Pancreas (tissue), 10 donors: ENCODE measurements around the gene PRDX6. TPM values are rescaled to one million over a fixed set of nuclear protein-coding genes. Genes with fewer than 3 reads are reported as not detected.
"Not testable (repeated sequence)": the region's sequence is repeated elsewhere in the genome, so short reads cannot be mapped to it uniquely, and the experiment has no call there.

Experiments
- ATAC-seq, 4 donors: fragments of 200-7000 bp; cut with Tn5 transposase; one replicate each; pipeline versions ENCODE4 v1.8.0 to v1.9.1; 2020; ENCODE audit warnings: mild to moderate bottlenecking in 4 of 4, moderate library complexity in 4 of 4
- DNase-seq, 6 donors: peaks; one replicate each; pipeline ENCODE4 v3.0.0-alpha.2; 2020
- FAIRE-seq: peaks from 2 replicates; lab custom pipeline; 2012; peaks lifted over from hg19 to GRCh38; lab: Jason Lieb, UNC
- H3K27ac ChIP-seq, 4 donors: fragments of 200-600 bp; sonication (generic); 1 replicate in 3 of 4; 2 replicates in 1 of 4; pipeline versions ENCODE4 v1.5.0 to v1.8.0; 2020
- H3K27me3 ChIP-seq, 4 donors: fragments of 200-600 bp; one replicate each; pipeline ENCODE4 v1.8.0; 2021
- H3K36me3 ChIP-seq, 3 donors: fragments of 200-600 bp; sonication (generic) in 1 of 3; one replicate each; pipeline versions ENCODE4 v1.5.0 to v1.8.0; 2020 to 2021
- H3K4me1 ChIP-seq, 3 donors: fragments of 200-600 bp; one replicate each; pipeline ENCODE4 v1.8.0; 2021
- H3K4me3 ChIP-seq, 4 donors: fragments of 200-600 bp; sonication (generic) in 2 of 4; one replicate each; pipeline versions ENCODE4 v1.5.0 to v1.8.0; 2020 to 2021
- H3K9me3 ChIP-seq, 4 donors: fragments of 200-600 bp; one replicate each; pipeline ENCODE4 v1.8.0; 2021
- WGBS, 2 donors: extraction: QIAGEN DNeasy Blood & Tissue Kit; methylation state at CpG; one replicate each; pipeline ENCODE4 v1.1.7; 2013; 5-methylcytosine and 5-hydroxymethylcytosine counted together
- intact Hi-C, 3 donors: fragments of 100-400 bp; cut with DNase I; formaldehyde crosslinking; loops; one replicate each; pipeline versions ENCODE4 v1.11.1 to v1.14.2; 2022
- polyA plus RNA-seq, 2 donors: library from polyadenylated mRNA; stranded (reverse); fragments of 200-250 nt; gene quantifications; one replicate each; pipeline ENCODE4 v1.2.3, GENCODE V29; 2013
- total RNA-seq, 6 donors: library from RNA; stranded (reverse); fragmentation: NEBNext Ultra II Directional in 4 of 6; extraction: Animal tissue kit (Norgen Biotek cat#: 25700) in 4 of 6; gene quantifications; one replicate each; pipeline versions ENCODE4 v1.2.1 to v1.2.4, GENCODE V29; 2021 to 2023
- TF ChIP-seq, protein P1 (sequence below), 4 donors: fragments of 200-600 bp; sonication (generic) in 3 of 4; IDR thresholded peaks; one replicate each; pipeline versions ENCODE4 v1.5.0 to v1.8.0; 2021; ENCODE audit warnings: antibody characterized with exemption in 4 of 4
- donor health status: healthy with polysubstance abuse.
- donor health status: DM: no; HTN: no; CAD: no; lungs with moderate emphysema.
- donor health status: DM: no; HTN: no; CAD: no.
- donor health status: control.
- donor health status: control.
- donor health status: Bipolar disorder and iron deficiency.
- donor health status: DM: yes; HTN: yes; CAD: no.
- donor health status: DM: no; HTN: no; CAD: no.
- donor health status: DM: no; HTN: no; CAD: no.
- donor health status: DM: yes; HTN: yes; CAD: no.

The PRDX6 gene
- total and polyA plus RNA-seq, 8 donors: 89.8 to 129 (median 106) TPM

GRCh38 chr1:173508541-173508940 is 31.4 kb downstream of the PRDX6 start:
- ATAC-seq (no peak), DNase-seq (no peak), FAIRE-seq (no peak)
- Histone ChIP-seq H3K27ac (no peak overlapping the region), H3K4me3 (no peak overlapping the region), H3K4me1 (no peaks in the 10 kb centered on the region), H3K36me3 (no peaks in the 10 kb centered on the region), H3K27me3 (no peaks in the 10 kb centered on the region), H3K9me3 (no peaks in the 10 kb centered on the region)
- WGBS, 2 donors: 90 to 91% methylated on average over 2 of the region's 2 CpGs
- intact Hi-C loops: no loop called here
- TF ChIP-seq, protein P1, sequence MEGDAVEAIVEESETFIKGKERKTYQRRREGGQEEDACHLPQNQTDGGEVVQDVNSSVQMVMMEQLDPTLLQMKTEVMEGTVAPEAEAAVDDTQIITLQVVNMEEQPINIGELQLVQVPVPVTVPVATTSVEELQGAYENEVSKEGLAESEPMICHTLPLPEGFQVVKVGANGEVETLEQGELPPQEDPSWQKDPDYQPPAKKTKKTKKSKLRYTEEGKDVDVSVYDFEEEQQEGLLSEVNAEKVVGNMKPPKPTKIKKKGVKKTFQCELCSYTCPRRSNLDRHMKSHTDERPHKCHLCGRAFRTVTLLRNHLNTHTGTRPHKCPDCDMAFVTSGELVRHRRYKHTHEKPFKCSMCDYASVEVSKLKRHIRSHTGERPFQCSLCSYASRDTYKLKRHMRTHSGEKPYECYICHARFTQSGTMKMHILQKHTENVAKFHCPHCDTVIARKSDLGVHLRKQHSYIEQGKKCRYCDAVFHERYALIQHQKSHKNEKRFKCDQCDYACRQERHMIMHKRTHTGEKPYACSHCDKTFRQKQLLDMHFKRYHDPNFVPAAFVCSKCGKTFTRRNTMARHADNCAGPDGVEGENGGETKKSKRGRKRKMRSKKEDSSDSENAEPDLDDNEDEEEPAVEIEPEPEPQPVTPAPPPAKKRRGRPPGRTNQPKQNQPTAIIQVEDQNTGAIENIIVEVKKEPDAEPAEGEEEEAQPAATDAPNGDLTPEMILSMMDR (IDR thresholded peaks at IDR 0.05): no peak

- no peak for ATAC-seq
- intact Hi-C loops: no loop called here
- WGBS, 2 donors: 50 to 52% methylated on average over 1 of the region's 1 CpG
- Histone ChIP-seq H3K4me3 (no peak overlapping the region), H3K36me3 (no peaks in the 10 kb centered on the region), H3K27ac (no peak overlapping the region), H3K4me1 (no peaks in the 10 kb centered on the region), H3K9me3 (no peaks in the 10 kb centered on the region), H3K27me3 (no peaks in the 10 kb centered on the region)
- TF ChIP-seq, protein P1 (IDR thresholded peaks at IDR 0.05): no peak
- no peak for FAIRE-seq
- no peak for DNase-seq
Measured at GRCh38 chr1:173509797-173510196, 32.7 kb downstream of the PRDX6 start.

DNA sequence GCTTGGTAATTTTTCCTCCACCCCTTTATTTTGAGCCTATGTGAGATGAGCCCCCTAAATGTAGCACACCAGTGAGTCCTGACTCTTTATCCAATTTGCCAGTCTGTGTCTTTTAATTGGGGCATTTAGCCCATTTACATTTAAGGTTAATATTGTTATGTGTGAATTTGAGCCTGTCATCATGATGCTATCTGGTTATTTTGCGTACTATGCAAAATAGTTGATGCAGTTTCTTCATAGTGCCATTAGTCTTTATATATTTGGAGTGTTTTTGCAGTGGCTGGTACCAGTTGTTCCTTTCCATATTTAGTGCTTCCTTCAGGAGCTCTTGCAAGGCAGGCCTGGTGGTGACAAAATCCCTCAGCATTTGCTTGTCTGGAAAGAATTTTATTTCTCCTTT is 37.4 kb downstream of the PRDX6 start:
- H3K9me3 ChIP-seq, ATAC-seq, H3K4me3 ChIP-seq, DNase-seq, FAIRE-seq, intact Hi-C loops, H3K36me3 ChIP-seq, H3K27ac ChIP-seq, H3K27me3 ChIP-seq, H3K4me1 ChIP-seq: not testable (repeated sequence)
- WGBS, 2 donors: 91 to 97% methylated on average over 1 of the region's 1 CpG

DNA sequence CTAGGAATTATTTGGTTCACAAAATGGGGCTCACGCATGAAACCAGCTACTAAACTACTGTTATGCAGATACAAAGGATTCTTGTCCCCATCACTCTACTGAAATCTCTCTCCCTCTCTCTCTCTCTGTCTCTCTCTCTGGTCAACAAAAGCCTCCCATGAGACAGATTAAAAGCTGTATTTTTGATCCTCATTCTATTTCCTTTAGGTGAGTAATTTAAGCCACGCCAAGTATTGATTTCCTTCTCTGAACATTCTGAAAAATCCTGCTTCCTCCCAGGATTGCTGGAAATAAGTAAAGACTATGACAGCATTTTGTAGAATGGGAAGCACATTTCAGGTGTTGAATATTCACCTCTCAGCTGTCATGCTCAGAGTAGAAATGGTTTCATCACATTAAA is 43.7 kb downstream of the PRDX6 start:
- Histone ChIP-seq H3K4me3 (no peak overlapping the region), H3K27ac (no peak overlapping the region), H3K4me1 (no peaks in the 10 kb centered on the region), H3K36me3 (no peaks in the 10 kb centered on the region), H3K27me3 (no peaks in the 10 kb centered on the region), H3K9me3 (no peaks in the 10 kb centered on the region)
- intact Hi-C loops: no loop called here
- no peak for FAIRE-seq
- ATAC-seq: no peak
- DNase-seq: no peak
- WGBS, 2 donors: 56 to 57% methylated on average over 2 of the region's 2 CpGs
- TF ChIP-seq, protein P1 (IDR thresholded peaks at IDR 0.05): no peak

DNA sequence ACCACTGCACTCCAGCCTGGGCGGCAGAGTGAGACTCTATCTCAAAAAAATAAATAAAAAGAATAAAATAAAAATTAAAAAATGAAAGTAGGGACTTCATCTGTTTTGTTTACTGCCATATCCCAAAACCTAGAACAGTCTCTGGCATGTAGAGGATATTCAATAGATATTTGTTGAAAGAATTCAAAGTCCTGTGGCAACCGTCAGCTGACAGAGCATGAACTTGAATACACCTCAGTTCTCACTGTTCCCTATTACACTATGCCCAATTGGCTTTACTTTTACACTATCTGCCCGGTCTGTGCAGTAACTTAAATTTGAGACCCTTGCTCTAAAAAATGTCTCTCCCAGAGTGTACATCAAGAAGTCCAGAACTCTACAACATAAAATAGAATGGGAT is 46.2 kb downstream of the PRDX6 start:
- no peak for ATAC-seq
- intact Hi-C loops: no loop called here
- FAIRE-seq: no peak

More for the DNA sequence above, 46.2 kb downstream of the PRDX6 start:
- TF ChIP-seq, protein P1 (IDR thresholded peaks at IDR 0.05): no peak
- Histone ChIP-seq H3K27me3 (no peaks in the 10 kb centered on the region), H3K36me3 (no peaks in the 10 kb centered on the region), H3K9me3 (no peaks in the 10 kb centered on the region), H3K4me1 (no peaks in the 10 kb centered on the region), H3K27ac (no peak overlapping the region), H3K4me3 (no peak overlapping the region)
- WGBS, 2 donors: 85 to 97% methylated on average over 3 of the region's 3 CpGs
- DNase-seq: no peak
